HEK293 (cell line): ENCODE measurements around the gene KCNMA1.

ENCODE experiments used
- CTCF ChIA-PET: fragments of 350-600 bp; formaldehyde crosslinking; extraction: SDS; loops from one replicate; lab custom pipeline; 2021; ENCODE audit warnings: antibody characterized with exemption; lab: Yijun Ruan, JAX
- POLR2A ChIA-PET: fragments of 300-600 bp; formaldehyde crosslinking; extraction: SDS; loops from one replicate; lab custom pipeline; 2020; ENCODE audit warnings: antibody characterized with exemption, inconsistent platforms; lab: Yijun Ruan, JAX
- H3K27ac ChIP-seq: fragments of 200-500 bp; sonication (Bioruptor generic); 2 replicates; pipeline ENCODE4 v1.5.1; 2014; ENCODE audit warnings: low read depth, low read length, control low read depth, inconsistent platforms; ENCODE audit errors: extremely low read depth
- H3K36me3 ChIP-seq, 2 experiments: fragments of 200-500 bp in 1 of 2; sonication (Bioruptor generic) in 1 of 2; 1 replicate in 1 of 2; 2 replicates in 1 of 2; pipeline ENCODE4 v1.5.1; 2014 to 2017; ENCODE audit warnings: inconsistent platforms in 2 of 2, low read length in 2 of 2; ENCODE audit not compliant: control insufficient read depth in 2 of 2, insufficient read depth in 1 of 2
- H3K4me1 ChIP-seq: fragments of 200-500 bp; sonication (Bioruptor generic); 2 replicates; pipeline ENCODE4 v1.5.1; 2014; ENCODE audit warnings: mild to moderate bottlenecking, low read length, inconsistent platforms; ENCODE audit not compliant: control insufficient read depth, insufficient read depth
- H3K4me3 ChIP-seq: 2 replicates; pipeline ENCODE4 v1.5.1; 2011; ENCODE audit warnings: low read depth, mild to moderate bottlenecking, control low read depth, low read length, moderate library complexity
- H3K9me3 ChIP-seq: fragments of 200-500 bp; sonication (Bioruptor generic); 2 replicates; pipeline ENCODE4 v1.5.1; 2014; ENCODE audit warnings: low read depth, low read length, inconsistent platforms; ENCODE audit not compliant: control insufficient read depth, insufficient read depth
- GLI4 ChIP-seq: fragments of 450-650 bp; formaldehyde crosslinking; IDR thresholded peaks from 2 replicates; pipeline ENCODE4 v1.5.1; 2016; ENCODE audit warnings: missing biosample characterization, missing genetic modification characterization
- KLF16 ChIP-seq: fragments of 450-650 bp; formaldehyde crosslinking; IDR thresholded peaks from 2 replicates; pipeline ENCODE4 v1.5.1; 2017; ENCODE audit warnings: missing biosample characterization, missing genetic modification characterization
- PRDM2 ChIP-seq: fragments of 450-650 bp; formaldehyde crosslinking; IDR thresholded peaks from 2 replicates; pipeline ENCODE4 v1.5.1; 2016; ENCODE audit warnings: missing biosample characterization, missing genetic modification characterization, borderline replicate concordance
- PRDM6 ChIP-seq: fragments of 450-650 bp; formaldehyde crosslinking; IDR thresholded peaks from 2 replicates; pipeline ENCODE4 v1.5.1; 2017; ENCODE audit warnings: missing biosample characterization, missing genetic modification characterization
- SCRT2 ChIP-seq: fragments of 450-650 bp; formaldehyde crosslinking; IDR thresholded peaks from 2 replicates; pipeline ENCODE4 v1.5.1; 2016; ENCODE audit warnings: missing biosample characterization, missing genetic modification characterization
- TCF7L2 ChIP-seq: IDR thresholded peaks from 2 replicates; pipeline ENCODE4 v1.6.1; 2011; ENCODE audit warnings: low read depth, mild to moderate bottlenecking, inconsistent platforms, low read length, moderate library complexity, borderline replicate concordance
- ZBTB20 ChIP-seq: fragments of 450-650 bp; formaldehyde crosslinking; IDR thresholded peaks from 2 replicates; pipeline ENCODE4 v1.5.1; 2016; ENCODE audit warnings: missing biosample characterization, missing genetic modification characterization
- ZIC2 ChIP-seq: fragments of 450-650 bp; formaldehyde crosslinking; IDR thresholded peaks from 2 replicates; pipeline ENCODE4 v1.5.1; 2016; ENCODE audit warnings: missing biosample characterization, missing genetic modification characterization
- ZNF132 ChIP-seq: fragments of 450-650 bp; formaldehyde crosslinking; IDR thresholded peaks from 2 replicates; pipeline ENCODE4 v1.5.1; 2017; ENCODE audit warnings: missing biosample characterization, missing genetic modification characterization, borderline replicate concordance
- ZNF133 ChIP-seq: fragments of 450-650 bp; formaldehyde crosslinking; IDR thresholded peaks from 2 replicates; pipeline ENCODE4 v1.5.1; 2016; ENCODE audit warnings: missing biosample characterization, missing genetic modification characterization
- ZNF175 ChIP-seq: fragments of 450-650 bp; formaldehyde crosslinking; IDR thresholded peaks from 2 replicates; pipeline ENCODE4 v1.5.1; 2016; ENCODE audit warnings: missing biosample characterization, missing genetic modification characterization
- ZNF391 ChIP-seq: fragments of 450-650 bp; formaldehyde crosslinking; IDR thresholded peaks from 2 replicates; pipeline ENCODE4 v1.5.1; 2016; ENCODE audit warnings: low read depth, missing biosample characterization, missing genetic modification characterization, borderline replicate concordance
- ZNF585B ChIP-seq: fragments of 450-650 bp; formaldehyde crosslinking; IDR thresholded peaks from 2 replicates; pipeline ENCODE4 v1.5.1; 2016; ENCODE audit warnings: missing biosample characterization, missing genetic modification characterization
- ZNF600 ChIP-seq: fragments of 450-650 bp; formaldehyde crosslinking; IDR thresholded peaks from 2 replicates; pipeline ENCODE4 v1.5.1; 2016; ENCODE audit warnings: missing biosample characterization, missing genetic modification characterization
- TF ChIP-seq, protein P1 (sequence below): fragments of 450-650 bp; formaldehyde crosslinking; IDR thresholded peaks from 2 replicates; pipeline ENCODE4 v1.5.1; 2017; ENCODE audit warnings: missing biosample characterization, missing genetic modification characterization
- TF ChIP-seq, protein P2 (sequence below): fragments of 450-650 bp; formaldehyde crosslinking; optimal IDR thresholded peaks from 2 replicates; pipeline ENCODE3; 2016; ENCODE audit warnings: missing biosample characterization, mild to moderate bottlenecking, missing genetic modification characterization
- TF ChIP-seq, protein P3 (sequence below): fragments of 450-650 bp; formaldehyde crosslinking; IDR thresholded peaks from 2 replicates; pipeline ENCODE4 v1.5.1; 2016; ENCODE audit warnings: missing biosample characterization, missing genetic modification characterization

KCNMA1 gene

DNA sequence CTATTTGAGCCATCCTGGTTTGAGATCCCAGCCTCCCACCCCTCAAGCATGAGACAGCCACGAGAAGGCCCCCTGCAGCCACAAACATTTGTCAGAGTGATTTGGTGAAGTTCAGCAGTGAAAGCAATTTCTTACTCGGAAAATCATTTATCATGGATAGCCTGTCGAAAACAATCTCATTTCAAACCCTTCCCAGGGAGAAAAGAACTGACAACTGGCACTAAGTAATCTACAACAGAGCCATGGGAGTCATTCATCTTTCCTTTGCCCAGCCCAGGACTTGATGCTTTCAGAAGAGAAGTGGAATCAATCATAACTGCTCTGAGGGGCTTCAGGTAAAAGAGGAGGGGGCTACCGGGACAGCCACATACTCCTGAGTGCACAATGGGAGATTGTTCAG is 411.2 kb downstream of the KCNMA1 start:
- POLR2A ChIA-PET = no interaction called here
- H3K36me3 ChIP-seq = no peaks in the 10 kb centered on the region
- no peaks in the 10 kb centered on the region for H3K9me3 ChIP-seq
- H3K4me1 ChIP-seq = peaks cover 9% of the 10 kb centered on the region; the same call in 1 of the 2 replicates
- no peak overlapping the region for H3K4me3 ChIP-seq
- CTCF ChIA-PET = no interaction called here
- TF ChIP-seq, protein P1, sequence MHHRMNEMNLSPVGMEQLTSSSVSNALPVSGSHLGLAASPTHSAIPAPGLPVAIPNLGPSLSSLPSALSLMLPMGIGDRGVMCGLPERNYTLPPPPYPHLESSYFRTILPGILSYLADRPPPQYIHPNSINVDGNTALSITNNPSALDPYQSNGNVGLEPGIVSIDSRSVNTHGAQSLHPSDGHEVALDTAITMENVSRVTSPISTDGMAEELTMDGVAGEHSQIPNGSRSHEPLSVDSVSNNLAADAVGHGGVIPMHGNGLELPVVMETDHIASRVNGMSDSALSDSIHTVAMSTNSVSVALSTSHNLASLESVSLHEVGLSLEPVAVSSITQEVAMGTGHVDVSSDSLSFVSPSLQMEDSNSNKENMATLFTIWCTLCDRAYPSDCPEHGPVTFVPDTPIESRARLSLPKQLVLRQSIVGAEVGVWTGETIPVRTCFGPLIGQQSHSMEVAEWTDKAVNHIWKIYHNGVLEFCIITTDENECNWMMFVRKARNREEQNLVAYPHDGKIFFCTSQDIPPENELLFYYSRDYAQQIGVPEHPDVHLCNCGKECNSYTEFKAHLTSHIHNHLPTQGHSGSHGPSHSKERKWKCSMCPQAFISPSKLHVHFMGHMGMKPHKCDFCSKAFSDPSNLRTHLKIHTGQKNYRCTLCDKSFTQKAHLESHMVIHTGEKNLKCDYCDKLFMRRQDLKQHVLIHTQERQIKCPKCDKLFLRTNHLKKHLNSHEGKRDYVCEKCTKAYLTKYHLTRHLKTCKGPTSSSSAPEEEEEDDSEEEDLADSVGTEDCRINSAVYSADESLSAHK (tag by site-specific recombination) = no peak
- TF ChIP-seq ZNF391 (tag by site-specific recombination) (no peak), ZNF133 (tag by site-specific recombination) (no peak), GLI4 (tag by site-specific recombination) (no peak), TCF7L2 (no peak), ZNF175 (tag by site-specific recombination) (no peak), ZBTB20 (no peak)
- TF ChIP-seq, protein P2, sequence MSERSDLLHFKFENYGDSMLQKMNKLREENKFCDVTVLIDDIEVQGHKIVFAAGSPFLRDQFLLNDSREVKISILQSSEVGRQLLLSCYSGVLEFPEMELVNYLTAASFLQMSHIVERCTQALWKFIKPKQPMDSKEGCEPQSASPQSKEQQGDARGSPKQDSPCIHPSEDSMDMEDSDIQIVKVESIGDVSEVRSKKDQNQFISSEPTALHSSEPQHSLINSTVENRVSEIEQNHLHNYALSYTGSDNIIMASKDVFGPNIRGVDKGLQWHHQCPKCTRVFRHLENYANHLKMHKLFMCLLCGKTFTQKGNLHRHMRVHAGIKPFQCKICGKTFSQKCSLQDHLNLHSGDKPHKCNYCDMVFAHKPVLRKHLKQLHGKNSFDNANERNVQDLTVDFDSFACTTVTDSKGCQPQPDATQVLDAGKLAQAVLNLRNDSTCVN (tag by site-specific recombination) = no peak
- TF ChIP-seq, protein P3, sequence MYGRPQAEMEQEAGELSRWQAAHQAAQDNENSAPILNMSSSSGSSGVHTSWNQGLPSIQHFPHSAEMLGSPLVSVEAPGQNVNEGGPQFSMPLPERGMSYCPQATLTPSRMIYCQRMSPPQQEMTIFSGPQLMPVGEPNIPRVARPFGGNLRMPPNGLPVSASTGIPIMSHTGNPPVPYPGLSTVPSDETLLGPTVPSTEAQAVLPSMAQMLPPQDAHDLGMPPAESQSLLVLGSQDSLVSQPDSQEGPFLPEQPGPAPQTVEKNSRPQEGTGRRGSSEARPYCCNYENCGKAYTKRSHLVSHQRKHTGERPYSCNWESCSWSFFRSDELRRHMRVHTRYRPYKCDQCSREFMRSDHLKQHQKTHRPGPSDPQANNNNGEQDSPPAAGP (tag by site-specific recombination) = no peak
- TF ChIP-seq, all 188 proteins: peak for 0
- H3K27ac ChIP-seq = no peak overlapping the region

GRCh38 chr10:77226020-77226419 is 411.6 kb downstream of the KCNMA1 start:
- ChIA-PET POLR2A (no interaction called here), CTCF (no interaction called here)
- Histone ChIP-seq H3K36me3 (no peaks in the 10 kb centered on the region), H3K4me3 (no peak overlapping the region), H3K27ac (no peak overlapping the region), H3K4me1 (peaks cover 9% of the 10 kb centered on the region; the same call in 1 of the 2 replicates), H3K9me3 (no peaks in the 10 kb centered on the region)
- TF ChIP-seq ZNF132 (tag by site-specific recombination) (no peak), SCRT2 (tag by site-specific recombination) (peak; percentile 55)

DNA sequence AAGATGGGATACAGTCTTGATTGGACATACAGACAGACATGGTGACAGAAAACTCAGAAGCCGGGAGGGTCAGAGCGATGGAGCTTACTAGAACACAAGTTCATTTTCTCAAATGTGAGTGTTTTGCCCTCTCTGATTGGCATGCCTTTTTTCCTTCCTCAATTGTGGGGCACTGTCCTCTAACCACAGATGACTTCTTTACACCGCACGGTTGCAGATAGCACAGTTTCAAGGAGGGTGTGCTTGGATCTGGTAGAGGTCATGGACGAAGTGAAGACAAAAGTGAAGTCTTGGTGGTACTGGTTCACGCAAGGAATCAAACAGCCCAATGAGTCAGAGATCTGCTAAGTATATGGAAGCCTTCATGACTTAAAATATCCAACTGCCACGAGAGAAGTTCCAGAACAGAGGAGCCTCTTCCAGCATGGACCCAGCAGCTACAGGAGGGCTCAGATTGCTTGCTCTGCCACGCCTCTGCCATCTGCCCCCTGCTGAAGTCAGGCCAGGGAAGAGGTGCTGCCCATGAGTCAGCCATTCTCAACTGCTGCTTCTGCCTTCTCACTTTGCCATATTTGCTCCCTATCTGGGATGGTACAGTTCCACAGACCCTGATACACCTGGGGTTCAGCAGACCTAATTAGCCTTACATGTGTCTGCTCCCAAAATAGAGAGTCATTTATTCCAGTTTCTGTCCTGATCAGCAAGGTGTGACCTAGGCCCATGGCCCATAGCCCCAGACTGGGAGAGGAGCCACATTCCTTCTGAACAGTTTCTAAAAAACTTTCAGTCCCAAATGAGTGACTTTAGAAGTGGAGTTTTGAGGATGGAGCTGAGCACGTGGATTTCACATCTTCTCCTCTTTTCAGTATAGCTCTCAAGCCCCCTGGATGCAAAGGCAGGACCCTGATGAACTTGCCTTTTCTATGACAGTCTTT is 413.8 kb downstream of the KCNMA1 start:
- H3K9me3 ChIP-seq = no peaks in the 10 kb centered on the region
- H3K36me3 ChIP-seq = no peaks in the 10 kb centered on the region
- peaks cover 9% of the 10 kb centered on the region; the same call in 1 of the 2 replicates for H3K4me1 ChIP-seq
- POLR2A ChIA-PET = no interaction called here
- CTCF ChIA-PET = interaction anchor here (0.5 to 0.6 kb wide), 2 partner anchors 15 to 32 kb away, joined by 3 read pairs; no protein-coding TSS in a partner anchor
- no peak overlapping the region for H3K4me3 ChIP-seq
- peak; percentile 25; the same call in 1 of the 2 replicates for TF ChIP-seq ZNF600 (tag by site-specific recombination)
- peak; percentile 34; the same call in 1 of the 2 replicates for TF ChIP-seq ZIC2 (tag by site-specific recombination)
- TF ChIP-seq KLF16 (tag by site-specific recombination) = no peak
- TF ChIP-seq PRDM2 = no peak
- no peak for TF ChIP-seq PRDM6 (tag by site-specific recombination)
- TF ChIP-seq GLI4 (tag by site-specific recombination) = no peak
- TF ChIP-seq ZNF585B (tag by site-specific recombination) = no peak
- no peak overlapping the region for H3K27ac ChIP-seq
